ENCODE results near the gene IFI35.

DNA sequence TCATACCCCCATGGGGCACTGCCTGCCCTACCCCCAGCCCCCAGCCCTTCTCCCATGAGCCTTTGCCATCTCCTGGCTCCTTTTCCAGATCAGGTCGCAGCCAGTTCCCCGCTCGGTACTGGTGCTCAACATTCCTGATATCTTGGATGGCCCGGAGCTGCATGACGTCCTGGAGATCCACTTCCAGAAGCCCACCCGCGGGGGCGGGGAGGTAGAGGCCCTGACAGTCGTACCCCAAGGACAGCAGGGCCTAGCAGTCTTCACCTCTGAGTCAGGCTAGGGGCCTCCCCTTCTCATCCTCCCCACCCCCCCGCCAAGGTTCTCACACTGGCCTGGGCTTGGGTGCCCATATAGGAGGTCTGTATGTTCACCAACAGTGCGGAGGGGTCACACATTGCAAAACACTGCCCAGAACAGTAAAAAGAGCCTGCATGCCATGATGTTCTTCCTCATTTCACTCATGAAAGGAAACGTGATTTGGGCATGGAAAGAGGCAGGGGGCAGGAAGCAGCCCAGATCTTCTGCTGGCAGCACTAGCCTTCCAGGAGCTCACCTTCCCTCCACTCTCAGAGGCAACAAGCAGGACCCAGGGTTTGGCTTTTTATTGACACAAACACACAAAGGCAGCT, 7.5 kb downstream of the IFI35 start:
- TF ChIP-seq CTCF (IDR thresholded peaks at IDR 0.05 in 4 of 5, conservative IDR thresholded peaks at IDR 0.05 in 1 of 5) (no peak), POLR2A (IDR thresholded peaks at IDR 0.05) (no peak)
